ENCODE results near the gene IQCE. TPM values are rescaled to one million over a fixed set of nuclear protein-coding genes. Genes with fewer than 3 reads are reported as not detected.

IQCE gene
- total RNA-seq, 1 experiment from 2014 or later, result 4.0 TPM

GRCh38 chr7:2663121-2663886, 104.5 kb downstream of the IQCE start:
- no peak for DNase-seq
- Histone ChIP-seq H3K27me3 (ENCODE audit: control insufficient read depth, insufficient read depth, low read length) (no peaks in the 10 kb centered on the region), H3K36me3 (replicated peaks; ENCODE audit: control insufficient read depth, insufficient read depth, low read length) (peaks cover under 1% of the 10 kb centered on the region), H3K4me3 (ENCODE audit: insufficient read depth, low read depth, low read length) (no peak overlapping the region)

- Histone ChIP-seq H3K4me3 (ENCODE audit: insufficient read depth, low read depth, low read length) (no peak overlapping the region), H3K27me3 (ENCODE audit: control insufficient read depth, insufficient read depth, low read length) (no peaks in the 10 kb centered on the region), H3K36me3 (replicated peaks; ENCODE audit: control insufficient read depth, insufficient read depth, low read length) (no peaks in the 10 kb centered on the region; the same call in none of the 2 replicates)
- DNase-seq, result no peak
Measured at GRCh38 chr7:2663960-2664359, 105.2 kb downstream of the IQCE start.

Other genes starting within 250 kb of the IQCE start
- gene SNX8, start 244.5 kb upstream of the IQCE start, total RNA-seq (2014; rRNA removed; shearing (Covaris generic)), result 23.2 and 28.2 TPM in 2 replicates
- 314 and 319 TPM in 2 replicates for gene EIF3B, start 204.2 kb upstream of the IQCE start, total RNA-seq (2014; rRNA removed; shearing (Covaris generic))
- gene CHST12, start 155.4 kb upstream of the IQCE start, total RNA-seq (2014; rRNA removed; shearing (Covaris generic)), result 10.3 and 11.4 TPM in 2 replicates
- not detected in 2 replicates for gene GRIFIN, start 82.6 kb upstream of the IQCE start, total RNA-seq (2014; rRNA removed; shearing (Covaris generic))
- gene LFNG, start 39.2 kb upstream of the IQCE start, total RNA-seq (2014; rRNA removed; shearing (Covaris generic)), result 12.8 and 20.0 TPM in 2 replicates
- gene BRAT1, start 3.5 kb upstream of the IQCE start, total RNA-seq (2014; rRNA removed; shearing (Covaris generic)), result 83.5 and 86.4 TPM in 2 replicates
- 50.2 and 53.5 TPM in 2 replicates for gene TTYH3, start 73.0 kb downstream of the IQCE start, total RNA-seq (2014; rRNA removed; shearing (Covaris generic))
- gene AMZ1, start 129.2 kb downstream of the IQCE start, total RNA-seq (2014; rRNA removed; shearing (Covaris generic)), result 0.07 TPM in 1 of 2 replicates, not detected in the other

Measured in H7 (cell line).